IMR-90 (cell line): ENCODE data around the gene PROM2.

ENCODE experiments used
- CHD1 ChIP-seq: IDR thresholded peaks from 2 replicates; pipeline ENCODE4 v1.6.1; 2012; ENCODE audit warnings: low read depth, low read length, improper control_type of control experiment
- FOS ChIP-seq: fragments of 150-350 bp; IDR thresholded peaks from 2 replicates; pipeline ENCODE4 v1.6.1; 2016; ENCODE audit warnings: low read depth, low read length
- MAZ ChIP-seq: IDR thresholded peaks from 2 replicates; pipeline ENCODE4 v1.6.1; 2012; ENCODE audit warnings: low read depth, mild to moderate bottlenecking, low read length, improper control_type of control experiment, moderate library complexity, borderline replicate concordance
- MXI1 ChIP-seq: IDR thresholded peaks from 2 replicates; pipeline ENCODE4 v1.6.1; 2012; ENCODE audit warnings: low read depth, mild to moderate bottlenecking, low read length, moderate library complexity, borderline replicate concordance
- POLR2A ChIP-seq: IDR thresholded peaks from 2 replicates; pipeline ENCODE4 v1.6.1; 2012; ENCODE audit warnings: mild to moderate bottlenecking, low read depth, low read length
- RFX5 ChIP-seq: IDR thresholded peaks from 2 replicates; pipeline ENCODE4 v1.8.0; 2012; ENCODE audit warnings: low read depth, mild to moderate bottlenecking, low read length, moderate library complexity
- SMC3 ChIP-seq: fragments of 150-350 bp; IDR thresholded peaks from 2 replicates; pipeline ENCODE4 v1.6.1; 2016; ENCODE audit warnings: low read depth, mild to moderate bottlenecking, antibody characterized with exemption, low read length, moderate library complexity
- TF ChIP-seq, protein P1 (sequence below): conservative IDR thresholded peaks from 2 replicates; pipeline ENCODE4 v1.5.1; 2012; ENCODE audit warnings: mild to moderate bottlenecking, low read depth, low read length, improper control_type of control experiment

DNA sequence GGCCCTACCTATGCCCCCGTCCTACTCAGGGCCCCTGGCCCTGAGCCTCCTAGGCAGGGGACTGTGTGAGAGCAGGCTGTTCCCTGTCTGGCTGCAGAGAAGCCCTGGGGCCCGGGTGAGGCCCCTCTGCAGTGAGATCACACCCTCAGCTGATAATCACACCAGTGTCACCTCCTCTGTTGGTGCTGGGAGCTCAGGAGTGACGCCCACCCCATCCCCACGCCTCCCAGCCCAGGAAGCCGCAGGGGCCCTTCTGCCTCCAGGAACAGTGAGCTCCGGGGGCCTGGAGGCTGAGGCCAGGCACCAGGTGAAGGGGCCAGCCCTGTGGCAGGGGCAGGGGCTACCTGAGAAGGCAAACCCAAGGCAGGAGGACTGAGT, 42.9 kb downstream of the PROM2 start:
- TF ChIP-seq, protein P1, sequence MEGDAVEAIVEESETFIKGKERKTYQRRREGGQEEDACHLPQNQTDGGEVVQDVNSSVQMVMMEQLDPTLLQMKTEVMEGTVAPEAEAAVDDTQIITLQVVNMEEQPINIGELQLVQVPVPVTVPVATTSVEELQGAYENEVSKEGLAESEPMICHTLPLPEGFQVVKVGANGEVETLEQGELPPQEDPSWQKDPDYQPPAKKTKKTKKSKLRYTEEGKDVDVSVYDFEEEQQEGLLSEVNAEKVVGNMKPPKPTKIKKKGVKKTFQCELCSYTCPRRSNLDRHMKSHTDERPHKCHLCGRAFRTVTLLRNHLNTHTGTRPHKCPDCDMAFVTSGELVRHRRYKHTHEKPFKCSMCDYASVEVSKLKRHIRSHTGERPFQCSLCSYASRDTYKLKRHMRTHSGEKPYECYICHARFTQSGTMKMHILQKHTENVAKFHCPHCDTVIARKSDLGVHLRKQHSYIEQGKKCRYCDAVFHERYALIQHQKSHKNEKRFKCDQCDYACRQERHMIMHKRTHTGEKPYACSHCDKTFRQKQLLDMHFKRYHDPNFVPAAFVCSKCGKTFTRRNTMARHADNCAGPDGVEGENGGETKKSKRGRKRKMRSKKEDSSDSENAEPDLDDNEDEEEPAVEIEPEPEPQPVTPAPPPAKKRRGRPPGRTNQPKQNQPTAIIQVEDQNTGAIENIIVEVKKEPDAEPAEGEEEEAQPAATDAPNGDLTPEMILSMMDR = no peak
- no peak for TF ChIP-seq MAZ
- no peak for TF ChIP-seq POLR2A
- no peak for TF ChIP-seq CHD1
- no peak for TF ChIP-seq SMC3
- TF ChIP-seq MXI1 = no peak
- TF ChIP-seq RFX5 = no peak
- no peak for TF ChIP-seq FOS
